NCI-H2029 treated with DMSO at 0.1 percent for 48 hours (cell line): ENCODE measurements around the gene EFNB2.

ENCODE experiments used
- DNase-seq: peaks from one replicate; lab custom pipeline; 2025; lab: John Stamatoyannopoulos, UW

EFNB2 gene

GRCh38 chr13:106484084-106484483 is 51.4 kb downstream of the EFNB2 start:
- no peak for DNase-seq

- DNase-seq, result no peak
Observed at GRCh38 chr13:106481919-106482318, 53.5 kb downstream of the EFNB2 start.

GRCh38 chr13:106480351-106480910 is 55.0 kb downstream of the EFNB2 start:
- no peak for DNase-seq

GRCh38 chr13:106479929-106480328 is 55.5 kb downstream of the EFNB2 start:
- DNase-seq, result no peak

GRCh38 chr13:106478116-106478515 is 57.3 kb downstream of the EFNB2 start:
- no peak for DNase-seq

GRCh38 chr13:106477303-106477702 is 58.2 kb downstream of the EFNB2 start:
- no peak for DNase-seq

- no peak for DNase-seq
Observed at GRCh38 chr13:106475852-106476251, 59.6 kb downstream of the EFNB2 start.

- DNase-seq, result no peak
Observed at GRCh38 chr13:106474912-106475311, 60.5 kb downstream of the EFNB2 start.

GRCh38 chr13:106473154-106473553 is 62.3 kb downstream of the EFNB2 start:
- no peak for DNase-seq

GRCh38 chr13:106472621-106473020 is 62.8 kb downstream of the EFNB2 start:
- no peak for DNase-seq

GRCh38 chr13:106471957-106472543 is 63.4 kb downstream of the EFNB2 start:
- DNase-seq, result no peak

GRCh38 chr13:106470576-106470975 is 64.9 kb downstream of the EFNB2 start:
- DNase-seq, result no peak

- DNase-seq, result no peak
Observed at GRCh38 chr13:106468744-106469590, 66.5 kb downstream of the EFNB2 start.

GRCh38 chr13:106468207-106468606 is 67.3 kb downstream of the EFNB2 start:
- no peak for DNase-seq

GRCh38 chr13:106467427-106468122 is 67.9 kb downstream of the EFNB2 start:
- no peak for DNase-seq

- no peak for DNase-seq
Observed at GRCh38 chr13:106466691-106467426, 68.6 kb downstream of the EFNB2 start.

GRCh38 chr13:106464076-106464475 is 71.4 kb downstream of the EFNB2 start:
- DNase-seq, result no peak

GRCh38 chr13:106462710-106463109 is 72.8 kb downstream of the EFNB2 start:
- no peak for DNase-seq

- DNase-seq, result no peak
Observed at GRCh38 chr13:106455777-106456176, 79.7 kb downstream of the EFNB2 start.

- no peak for DNase-seq
Observed at GRCh38 chr13:106455190-106455589, 80.3 kb downstream of the EFNB2 start.

GRCh38 chr13:106453101-106453500 is 82.4 kb downstream of the EFNB2 start:
- DNase-seq, result no peak

GRCh38 chr13:106450991-106451390 is 84.5 kb downstream of the EFNB2 start:
- no peak for DNase-seq
